ENCODE data around the gene APLNR. TPM values are rescaled to one million over a fixed set of nuclear protein-coding genes. Genes with fewer than 3 reads are reported as not detected.

APLNR gene
- total RNA-seq, 1 donor from 2014 or later: 8.5 TPM

DNA sequence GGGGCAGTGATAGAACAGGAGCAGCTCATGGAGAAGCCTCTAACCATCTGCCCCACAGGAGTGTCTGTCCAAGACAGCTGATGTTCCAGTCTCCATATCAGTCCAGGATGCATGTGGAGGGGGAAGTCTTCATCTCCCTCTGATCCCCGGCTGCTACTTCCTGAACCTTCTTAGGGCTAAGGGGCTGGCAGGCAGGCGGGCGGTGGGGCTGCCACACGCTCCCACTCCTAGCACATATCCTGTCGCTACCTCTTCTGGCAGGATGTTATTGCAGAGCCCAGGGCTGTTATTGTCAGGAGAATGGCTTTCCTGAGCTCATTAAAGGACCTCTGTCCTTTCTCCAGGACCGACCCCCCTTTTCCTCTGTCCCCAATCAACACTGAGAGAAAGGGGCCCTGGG is 29.9 kb downstream of the APLNR start:
- no peak for DNase-seq
- no peaks in the 10 kb centered on the region for H3K36me3 ChIP-seq
- no peaks in the 10 kb centered on the region for H3K9me3 ChIP-seq (replicated peaks)
- H3K27ac ChIP-seq (replicated peaks): peak overlapping the region; percentile 57
- TF ChIP-seq CTCF (IDR thresholded peaks at IDR 0.05; ENCODE audit: borderline replicate concordance): no peak
- H3K4me1 ChIP-seq: peaks cover 72% of the 10 kb centered on the region
- peaks cover 4% of the 10 kb centered on the region for H3K27me3 ChIP-seq (ENCODE audit: low read depth)
- H3K4me3 ChIP-seq: no peak overlapping the region
- intact Hi-C loops (cut with micrococcal nuclease): no loop called here

GRCh38 chr11:57205041-57205641 is 31.9 kb downstream of the APLNR start:
- DNase-seq: no peak
- no peak overlapping the region for H3K4me3 ChIP-seq
- intact Hi-C loops (cut with micrococcal nuclease): no loop called here
- TF ChIP-seq CTCF (IDR thresholded peaks at IDR 0.05; ENCODE audit: borderline replicate concordance): peak; percentile 34
- peaks cover 78% of the 10 kb centered on the region for H3K4me1 ChIP-seq
- no peaks in the 10 kb centered on the region for H3K36me3 ChIP-seq
- H3K27ac ChIP-seq (replicated peaks): peak overlapping the region; percentile 85
- H3K9me3 ChIP-seq (replicated peaks): no peaks in the 10 kb centered on the region
- H3K27me3 ChIP-seq (ENCODE audit: low read depth): peaks cover 4% of the 10 kb centered on the region

DNA sequence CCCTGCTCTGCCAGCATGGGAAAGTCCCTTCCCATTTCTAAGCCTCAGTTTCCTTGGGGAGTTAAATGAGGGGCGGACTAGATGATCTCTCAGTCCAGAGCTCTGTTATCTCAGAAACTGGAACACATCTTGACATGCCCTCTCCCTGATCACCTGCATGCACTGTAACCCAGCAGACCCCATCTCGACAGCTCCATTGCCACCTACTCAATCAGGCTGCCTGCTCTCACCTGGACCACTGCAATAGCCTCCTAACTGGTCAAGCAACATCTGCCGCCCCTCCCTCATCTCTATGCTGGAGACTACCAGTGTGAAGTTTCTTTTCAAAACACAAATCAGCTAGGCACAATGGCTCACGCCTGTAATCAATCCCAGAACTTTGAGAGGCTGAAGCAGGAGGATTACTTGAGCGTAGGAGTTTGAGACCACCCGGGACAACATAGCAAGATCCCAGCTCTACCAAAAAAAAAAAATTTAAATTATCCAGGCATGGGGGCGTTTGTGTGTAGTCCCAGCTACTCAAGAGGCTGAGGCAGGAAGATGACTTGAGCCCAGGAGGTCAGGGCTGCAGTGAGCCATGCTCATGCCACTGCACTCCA is 33.1 kb downstream of the APLNR start:
- Histone ChIP-seq H3K9me3 (replicated peaks) (no peaks in the 10 kb centered on the region), H3K27me3 (ENCODE audit: low read depth) (peaks cover 4% of the 10 kb centered on the region), H3K4me1 (peaks cover 84% of the 10 kb centered on the region), H3K4me3 (no peak overlapping the region), H3K27ac (replicated peaks) (peak overlapping the region; percentile 85), H3K36me3 (no peaks in the 10 kb centered on the region)
- TF ChIP-seq CTCF (IDR thresholded peaks at IDR 0.05; ENCODE audit: borderline replicate concordance): no peak
- intact Hi-C loops (cut with micrococcal nuclease): no loop called here
- DNase-seq: no peak

GRCh38 chr11:57203359-57203758 is 33.7 kb downstream of the APLNR start:
- peak overlapping the region; percentile 85 for H3K27ac ChIP-seq (replicated peaks)
- H3K4me3 ChIP-seq: no peak overlapping the region
- DNase-seq: peak; percentile 85
- H3K36me3 ChIP-seq: no peaks in the 10 kb centered on the region
- peaks cover 4% of the 10 kb centered on the region for H3K27me3 ChIP-seq (ENCODE audit: low read depth)
- H3K9me3 ChIP-seq (replicated peaks): no peaks in the 10 kb centered on the region
- TF ChIP-seq CTCF (IDR thresholded peaks at IDR 0.05; ENCODE audit: borderline replicate concordance): no peak
- intact Hi-C loops (cut with micrococcal nuclease): no loop called here
- peaks cover 84% of the 10 kb centered on the region for H3K4me1 ChIP-seq

DNA sequence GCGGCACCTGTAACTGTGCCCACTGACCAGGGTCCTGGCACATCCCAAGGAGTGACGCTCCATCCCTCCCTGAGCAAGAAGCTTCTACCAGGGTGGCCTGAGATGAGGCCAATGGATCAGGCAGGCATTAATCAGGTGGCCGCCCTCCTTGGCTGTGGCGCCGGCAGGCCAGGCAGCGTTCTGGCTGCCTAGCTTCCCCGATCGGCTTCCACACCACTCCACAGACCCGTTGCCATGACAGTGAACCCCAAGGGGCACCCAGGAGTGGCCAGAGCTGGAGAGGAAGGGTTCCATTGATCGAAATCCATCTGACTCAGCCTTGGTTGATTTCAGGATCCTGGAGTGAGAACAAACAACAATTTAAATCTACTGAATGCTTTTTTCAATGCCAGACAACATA is 34.8 kb downstream of the APLNR start:
- H3K27me3 ChIP-seq (ENCODE audit: low read depth): peaks cover 4% of the 10 kb centered on the region
- intact Hi-C loops (cut with micrococcal nuclease): no loop called here
- H3K36me3 ChIP-seq: no peaks in the 10 kb centered on the region
- TF ChIP-seq CTCF (IDR thresholded peaks at IDR 0.05; ENCODE audit: borderline replicate concordance): no peak
- peak overlapping the region; percentile 85 for H3K27ac ChIP-seq (replicated peaks)
- no peaks in the 10 kb centered on the region for H3K9me3 ChIP-seq (replicated peaks)
- DNase-seq: peak; percentile 54
- H3K4me3 ChIP-seq: no peak overlapping the region
- peaks cover 81% of the 10 kb centered on the region for H3K4me1 ChIP-seq
